SU-DHL-6 (cell line): ENCODE data around the gene VSTM1.

Source experiments
- H2AFZ ChIP-seq: fragments of 200-600 bp; sonication (generic); 2 replicates; pipeline ENCODE4 v1.6.1; 2014; ENCODE audit warnings: low read depth, mild to moderate bottlenecking, moderate library complexity, mixed read lengths, antibody characterized with exemption, low read length; ENCODE audit not compliant: severe bottlenecking
- H3F3A ChIP-seq: fragments of 200-600 bp; shearing (Covaris generic); 2 replicates; pipeline ENCODE4 v1.6.0; 2016; ENCODE audit warnings: antibody characterized with exemption, mild to moderate bottlenecking; ENCODE audit not compliant: insufficient read depth
- H3K27ac ChIP-seq: fragments of 200-600 bp; sonication (generic); 2 replicates; pipeline ENCODE4 v1.5.1; 2016; ENCODE audit warnings: low read depth, mild to moderate bottlenecking, low read length, moderate library complexity, mixed read lengths
- H3K27me3 ChIP-seq: fragments of 200-600 bp; sonication (generic), shearing (Covaris generic); 2 replicates; pipeline ENCODE4 v1.6.0; 2014; ENCODE audit warnings: mild to moderate bottlenecking, low read length
- H3K36me3 ChIP-seq: fragments of 200-600 bp; sonication (generic); 2 replicates; pipeline ENCODE4 v1.6.1; 2014; ENCODE audit warnings: mild to moderate bottlenecking, low read length, mixed read lengths
- H3K4me2 ChIP-seq: fragments of 300-600, 200-600 bp; shearing (Covaris generic), sonication (generic); 2 replicates; pipeline ENCODE4 v1.6.0; 2014; ENCODE audit warnings: low read length, low read depth, mild to moderate bottlenecking; ENCODE audit not compliant: poor library complexity, severe bottlenecking
- H3K4me3 ChIP-seq: fragments of 200-600 bp; sonication (generic); 2 replicates; pipeline ENCODE4 v1.5.1; 2014; ENCODE audit warnings: antibody characterized with exemption, low read length, mild to moderate bottlenecking, mixed read lengths; ENCODE audit not compliant: insufficient read depth, poor library complexity, severe bottlenecking
- H3K79me2 ChIP-seq: fragments of 200-600 bp; sonication (generic); 2 replicates; pipeline ENCODE4 v1.6.1; 2014; ENCODE audit warnings: mild to moderate bottlenecking, low read length, moderate library complexity; ENCODE audit not compliant: insufficient read depth
- H3K9ac ChIP-seq: fragments of 200-600 bp; sonication (generic); 2 replicates; pipeline ENCODE4 v1.7.0; 2014; ENCODE audit warnings: mild to moderate bottlenecking, low read length
- H3K9me2 ChIP-seq: fragments of 200-600 bp; sonication (generic); replicated peaks from 2 replicates; pipeline ENCODE4 v1.6.1; 2014; ENCODE audit warnings: low read length; ENCODE audit not compliant: insufficient read depth
- H3K9me3 ChIP-seq: fragments of 200-600 bp; sonication (generic); 2 replicates; pipeline ENCODE4 v1.6.1; 2014; ENCODE audit warnings: low read length, mixed read lengths; ENCODE audit not compliant: insufficient read depth
- H4K20me1 ChIP-seq: fragments of 200-600 bp; sonication (generic); 2 replicates; pipeline ENCODE4 v1.6.1; 2014; ENCODE audit warnings: low read depth, mild to moderate bottlenecking, antibody characterized with exemption, low read length, moderate library complexity, mixed read lengths
- EZH2phosphoT487 ChIP-seq: fragments of 200-600 bp; sonication (generic), shearing (Covaris generic); conservative IDR thresholded peaks from 2 replicates; pipeline ENCODE4 v1.6.1; 2018; ENCODE audit warnings: mild to moderate bottlenecking, antibody characterized with exemption, low read length, moderate library complexity, mixed read lengths
- TF ChIP-seq, protein P1 (sequence below): fragments of 200-600 bp; sonication (generic); IDR thresholded peaks from one replicate; pipeline ENCODE4 v1.5.1; 2017; ENCODE audit warnings: antibody characterized with exemption, mild to moderate bottlenecking, low read length, moderate library complexity; ENCODE audit not compliant: insufficient read depth, poor library complexity, severe bottlenecking

The VSTM1 gene

DNA sequence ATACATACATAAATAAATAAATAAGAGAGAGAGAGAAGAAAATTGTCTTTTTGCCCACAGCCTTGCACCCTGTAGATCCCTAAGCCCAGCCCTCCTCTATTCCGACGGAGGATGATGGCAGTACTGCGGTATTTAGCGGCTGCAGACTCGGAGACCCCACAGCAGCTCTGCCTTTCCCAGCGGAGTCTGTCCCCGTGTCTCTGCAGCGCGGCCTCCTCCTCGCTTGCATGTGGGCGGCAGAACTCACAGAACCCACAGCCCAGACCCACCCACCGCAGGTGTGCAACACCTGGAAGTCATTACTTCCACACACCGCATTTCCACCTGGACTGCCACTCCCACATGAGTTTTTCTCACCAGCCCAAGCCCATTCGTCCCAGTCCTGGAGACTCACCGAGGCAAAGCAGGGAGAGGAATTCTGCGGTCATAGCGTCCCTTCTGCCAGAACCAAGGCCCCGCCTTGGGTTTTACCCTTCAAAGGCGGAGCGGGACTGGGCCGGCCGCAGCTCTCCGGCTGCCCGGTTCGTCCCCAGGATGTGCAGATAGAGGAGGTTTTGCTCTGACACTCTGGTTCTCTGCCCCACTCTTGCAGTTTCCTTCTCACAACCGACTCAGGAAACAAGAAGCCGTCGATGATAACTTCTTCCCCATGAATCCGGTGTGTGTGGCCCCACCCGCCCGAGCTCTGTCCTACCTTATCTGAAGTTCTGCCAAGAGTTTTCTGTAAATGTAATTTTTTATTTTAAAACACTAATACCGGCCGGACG lies at the start of gene VSTM1:
Gene VSTM1 (minus strand): TSS at position 548 of the 767 bp plus-strand sequence. CDS start 120 bp downstream, at position 428.
- Histone ChIP-seq H3K27me3 (no peaks in the 10 kb centered on the region), H3K79me2 (no peaks in the 10 kb centered on the region), H3K36me3 (no peaks in the 10 kb centered on the region), H3F3A (no peaks in the 10 kb centered on the region), H3K9me3 (no peaks in the 10 kb centered on the region), H3K4me2 (no peak within 1 kb of the TSS), H3K9ac (no peak within 1 kb of the TSS), H3K9me2 (no peaks in the 10 kb centered on the region), H2AFZ (no peak within 1 kb of the TSS), H3K27ac (no peak within 1 kb of the TSS), H3K4me3 (no peak within 1 kb of the TSS), H4K20me1 (no peaks in the 10 kb centered on the region)
- TF ChIP-seq, protein P1, sequence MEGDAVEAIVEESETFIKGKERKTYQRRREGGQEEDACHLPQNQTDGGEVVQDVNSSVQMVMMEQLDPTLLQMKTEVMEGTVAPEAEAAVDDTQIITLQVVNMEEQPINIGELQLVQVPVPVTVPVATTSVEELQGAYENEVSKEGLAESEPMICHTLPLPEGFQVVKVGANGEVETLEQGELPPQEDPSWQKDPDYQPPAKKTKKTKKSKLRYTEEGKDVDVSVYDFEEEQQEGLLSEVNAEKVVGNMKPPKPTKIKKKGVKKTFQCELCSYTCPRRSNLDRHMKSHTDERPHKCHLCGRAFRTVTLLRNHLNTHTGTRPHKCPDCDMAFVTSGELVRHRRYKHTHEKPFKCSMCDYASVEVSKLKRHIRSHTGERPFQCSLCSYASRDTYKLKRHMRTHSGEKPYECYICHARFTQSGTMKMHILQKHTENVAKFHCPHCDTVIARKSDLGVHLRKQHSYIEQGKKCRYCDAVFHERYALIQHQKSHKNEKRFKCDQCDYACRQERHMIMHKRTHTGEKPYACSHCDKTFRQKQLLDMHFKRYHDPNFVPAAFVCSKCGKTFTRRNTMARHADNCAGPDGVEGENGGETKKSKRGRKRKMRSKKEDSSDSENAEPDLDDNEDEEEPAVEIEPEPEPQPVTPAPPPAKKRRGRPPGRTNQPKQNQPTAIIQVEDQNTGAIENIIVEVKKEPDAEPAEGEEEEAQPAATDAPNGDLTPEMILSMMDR, result no peak

GRCh38 chr19:54109651-54110050 lies 46.0 kb upstream of the VSTM1 start:
- peaks cover 13% of the 10 kb centered on the region; the same call in 1 of the 2 replicates for H3K79me2 ChIP-seq
- no peak overlapping the region for H3K27ac ChIP-seq
- TF ChIP-seq EZH2phosphoT487, result no peak
- TF ChIP-seq, protein P1, result no peak
- no peaks in the 10 kb centered on the region for H3K36me3 ChIP-seq
- H3F3A ChIP-seq, result 0 out of 2 replicates have a peak, but pooled peaks cover 5% of the 10 kb centered on the region
- H4K20me1 ChIP-seq, result no peaks in the 10 kb centered on the region
- no peaks in the 10 kb centered on the region for H3K9me2 ChIP-seq
- H3K27me3 ChIP-seq, result no peaks in the 10 kb centered on the region
- no peak overlapping the region for H3K4me2 ChIP-seq
- no peak overlapping the region for H3K4me3 ChIP-seq
- no peak overlapping the region for H2AFZ ChIP-seq
- no peaks in the 10 kb centered on the region for H3K9me3 ChIP-seq
- no peak overlapping the region for H3K9ac ChIP-seq

DNA sequence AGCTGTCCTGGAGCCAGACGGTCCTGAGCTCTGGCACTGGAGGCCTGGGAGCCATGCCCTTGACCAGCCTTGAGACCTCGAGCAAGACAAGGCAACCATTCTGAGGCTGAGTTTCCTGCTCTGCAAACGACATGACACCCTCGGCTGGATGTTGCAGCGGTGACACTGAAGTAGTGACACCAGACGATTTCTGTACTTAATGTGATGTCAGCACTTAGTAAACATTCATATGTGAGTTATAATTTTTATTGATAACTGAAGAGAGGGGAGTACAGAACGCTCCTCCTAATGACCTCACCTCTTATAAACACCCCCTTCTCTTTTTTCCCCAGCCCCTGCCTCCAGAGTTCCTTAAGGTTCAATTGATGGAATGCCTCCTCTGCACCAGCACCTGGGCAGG lies 44.8 kb upstream of the VSTM1 start:
- TF ChIP-seq EZH2phosphoT487, result no peak
- TF ChIP-seq, protein P1, result no peak
- H3K4me2 ChIP-seq, result no peak overlapping the region
- no peak overlapping the region for H3K27ac ChIP-seq
- no peaks in the 10 kb centered on the region for H3K9me3 ChIP-seq
- H3K9me2 ChIP-seq, result no peaks in the 10 kb centered on the region
- no peak overlapping the region for H2AFZ ChIP-seq
- no peak overlapping the region for H3K4me3 ChIP-seq
- H3K27me3 ChIP-seq, result no peaks in the 10 kb centered on the region
- H3K9ac ChIP-seq, result no peak overlapping the region
- H4K20me1 ChIP-seq, result no peaks in the 10 kb centered on the region
- H3K79me2 ChIP-seq, result peaks cover 8% of the 10 kb centered on the region
- no peaks in the 10 kb centered on the region for H3K36me3 ChIP-seq
- H3F3A ChIP-seq, result no peaks in the 10 kb centered on the region
